ENCODE results near the gene DOCK1.

Gene DOCK1

DNA sequence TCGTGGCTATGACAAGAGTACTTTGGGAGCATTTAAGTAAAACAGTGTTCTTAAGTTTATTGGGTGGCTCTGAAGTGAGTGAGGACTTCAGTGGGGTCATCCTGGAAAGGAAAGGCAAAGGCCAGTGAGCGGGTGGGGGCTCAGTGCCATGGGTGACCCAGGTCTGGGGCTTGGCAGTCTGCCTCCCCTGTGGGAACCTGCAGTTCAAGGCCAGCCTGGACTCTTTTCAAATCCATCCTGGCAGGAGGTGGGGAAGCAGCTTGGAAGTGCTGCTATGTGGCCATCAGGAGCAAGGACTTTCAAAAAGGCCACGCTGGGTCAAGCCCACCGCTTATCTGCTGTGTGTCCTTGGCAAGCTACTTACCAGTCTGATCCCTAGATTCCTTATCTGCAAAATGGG lies 495.0 kb downstream of the DOCK1 start:
- Histone ChIP-seq H3K4me1 (ENCODE audit: control insufficient read depth, insufficient read depth, low read length) (peaks cover 22% of the 10 kb centered on the region), H3K27me3 (ENCODE audit: control insufficient read depth, insufficient read depth, low read length) (no peaks in the 10 kb centered on the region), H3K4me2 (ENCODE audit: low read length) (no peak overlapping the region), H3K9me3 (replicated peaks; ENCODE audit: low read length) (no peaks in the 10 kb centered on the region), H3K9ac (ENCODE audit: low read depth, low read length) (no peak overlapping the region), H3K36me3 (ENCODE audit: insufficient read depth, low read length) (peaks cover 10% of the 10 kb centered on the region), H3K4me3 (ENCODE audit: low read length) (no peak overlapping the region)

DNA sequence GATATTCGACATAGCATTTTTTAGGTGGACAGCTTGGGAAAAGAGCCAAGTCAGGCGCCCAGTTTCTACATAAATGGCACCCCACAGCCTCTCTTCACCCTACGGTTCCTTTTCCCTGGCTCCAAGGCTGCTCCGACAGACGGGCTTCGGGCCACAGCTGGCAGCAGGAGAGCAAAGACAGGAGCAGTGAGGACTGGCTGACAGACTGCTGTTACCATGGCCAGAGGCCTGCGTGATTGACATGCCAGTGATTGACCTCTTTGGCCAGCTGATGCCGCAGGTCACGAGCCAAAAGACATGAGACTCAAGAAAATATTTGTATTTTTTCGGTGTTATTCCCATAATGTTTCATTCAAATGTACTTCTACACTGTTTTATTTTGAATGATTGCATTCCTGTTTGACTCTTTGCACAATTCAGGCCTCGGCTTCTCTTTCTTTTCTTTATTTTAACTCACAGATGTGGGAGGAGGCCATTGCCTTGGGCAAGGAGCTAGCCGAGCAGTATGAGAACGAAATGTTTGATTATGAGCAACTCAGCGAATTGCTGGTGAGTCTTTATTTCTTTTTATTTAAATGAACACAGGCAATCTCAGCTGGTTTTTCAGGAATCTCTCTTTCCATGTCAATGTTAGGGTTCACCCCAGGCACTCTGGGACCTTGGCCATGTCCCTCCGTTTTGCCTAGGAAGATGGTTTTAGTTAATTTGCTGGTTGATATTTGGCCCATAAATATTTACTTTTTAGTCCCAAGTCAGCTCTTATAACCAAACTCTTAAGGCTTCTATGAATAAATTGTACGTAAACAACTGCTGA lies 497.6 kb downstream of the DOCK1 start:
- peaks cover 10% of the 10 kb centered on the region for H3K36me3 ChIP-seq (ENCODE audit: insufficient read depth, low read length)
- no peak overlapping the region for H3K9ac ChIP-seq (ENCODE audit: low read depth, low read length)
- H3K9me3 ChIP-seq (replicated peaks; ENCODE audit: low read length): no peaks in the 10 kb centered on the region
- no peak overlapping the region for H3K4me3 ChIP-seq (ENCODE audit: low read length)
- no peaks in the 10 kb centered on the region for H3K27me3 ChIP-seq (ENCODE audit: control insufficient read depth, insufficient read depth, low read length)
- no peak overlapping the region for H3K4me2 ChIP-seq (ENCODE audit: low read length)
- peaks cover 23% of the 10 kb centered on the region for H3K4me1 ChIP-seq (ENCODE audit: control insufficient read depth, insufficient read depth, low read length)

DNA sequence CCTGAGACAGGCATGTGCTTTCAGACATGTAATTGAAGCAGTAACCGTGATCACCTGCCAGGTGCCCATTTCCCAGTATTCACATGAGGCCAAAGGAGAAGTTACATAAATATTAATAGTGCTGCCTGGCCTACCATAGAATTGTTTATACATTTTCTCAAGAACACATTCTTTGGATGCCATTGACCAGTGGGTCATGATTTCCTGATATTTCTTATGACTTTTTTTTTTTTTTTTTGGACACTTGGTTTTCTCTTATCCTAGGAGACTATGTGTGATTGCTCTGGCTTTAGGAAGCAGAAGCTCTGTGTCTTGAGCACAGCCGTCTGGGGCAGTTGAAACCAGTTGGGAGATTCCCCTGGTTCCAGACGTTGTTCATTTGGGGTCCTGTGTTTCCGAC lies 500.0 kb downstream of the DOCK1 start:
- no peaks in the 10 kb centered on the region for H3K27me3 ChIP-seq (ENCODE audit: control insufficient read depth, insufficient read depth, low read length)
- no peaks in the 10 kb centered on the region for H3K9me3 ChIP-seq (replicated peaks; ENCODE audit: low read length)
- H3K4me1 ChIP-seq (ENCODE audit: control insufficient read depth, insufficient read depth, low read length): peaks cover 12% of the 10 kb centered on the region
- no peak overlapping the region for H3K4me3 ChIP-seq (ENCODE audit: low read length)
- H3K4me2 ChIP-seq (ENCODE audit: low read length): no peak overlapping the region
- H3K9ac ChIP-seq (ENCODE audit: low read depth, low read length): no peak overlapping the region
- H3K36me3 ChIP-seq (ENCODE audit: insufficient read depth, low read length): peaks cover 10% of the 10 kb centered on the region

DNA sequence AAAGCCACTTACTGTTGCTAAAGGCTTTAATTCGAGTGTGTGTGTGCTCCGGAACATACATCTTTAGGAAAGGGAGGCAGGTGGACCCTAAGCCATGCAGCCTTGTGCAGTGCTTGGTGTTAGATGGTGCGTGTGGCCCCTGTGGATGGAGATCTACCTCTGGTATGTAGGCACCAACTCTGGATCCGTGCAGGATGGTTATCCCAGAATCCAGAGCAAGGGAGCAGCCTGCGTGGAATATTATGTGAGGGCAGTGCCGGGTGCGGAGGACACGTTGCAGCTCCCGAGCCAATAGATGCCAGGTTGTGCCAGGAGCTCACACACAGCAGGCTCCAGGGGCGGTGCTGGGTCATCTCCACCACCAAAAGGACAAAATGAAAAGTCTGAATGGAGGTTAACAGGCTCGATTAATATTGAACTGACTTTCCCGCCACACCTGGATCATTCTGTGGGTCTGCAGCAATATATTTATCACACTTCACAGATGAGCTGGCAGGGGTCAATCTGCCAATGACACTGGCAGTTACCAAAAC lies 500.9 kb downstream of the DOCK1 start:
- Histone ChIP-seq H3K4me1 (ENCODE audit: control insufficient read depth, insufficient read depth, low read length) (peaks cover 12% of the 10 kb centered on the region), H3K4me3 (ENCODE audit: low read length) (no peak overlapping the region), H3K27me3 (ENCODE audit: control insufficient read depth, insufficient read depth, low read length) (no peaks in the 10 kb centered on the region), H3K36me3 (ENCODE audit: insufficient read depth, low read length) (peaks cover 14% of the 10 kb centered on the region), H3K9ac (ENCODE audit: low read depth, low read length) (no peak overlapping the region), H3K4me2 (ENCODE audit: low read length) (no peak overlapping the region), H3K9me3 (replicated peaks; ENCODE audit: low read length) (no peaks in the 10 kb centered on the region)

DNA sequence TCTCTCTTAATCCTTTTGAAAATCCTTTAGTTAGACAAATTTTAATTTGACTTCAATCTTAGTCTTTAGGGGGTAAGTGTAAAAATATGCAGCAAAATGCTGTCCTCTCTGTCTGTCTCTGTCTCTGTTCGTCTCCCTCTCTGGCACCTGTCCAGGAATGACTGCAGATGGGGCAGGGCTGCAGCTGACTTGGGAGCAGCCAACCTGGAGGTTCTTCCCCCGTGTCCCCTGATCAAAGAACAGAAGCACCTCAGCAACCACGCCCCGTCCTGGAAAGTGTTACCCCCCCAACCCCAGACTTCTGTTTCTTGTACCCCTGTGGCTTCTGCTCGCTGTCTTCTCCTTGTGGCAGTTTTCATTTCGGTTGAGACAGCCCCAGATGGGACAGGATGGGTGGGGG lies 502.3 kb downstream of the DOCK1 start:
- Histone ChIP-seq H3K27me3 (ENCODE audit: control insufficient read depth, insufficient read depth, low read length) (no peaks in the 10 kb centered on the region), H3K4me3 (ENCODE audit: low read length) (no peak overlapping the region), H3K9me3 (replicated peaks; ENCODE audit: low read length) (no peaks in the 10 kb centered on the region), H3K9ac (ENCODE audit: low read depth, low read length) (no peak overlapping the region), H3K4me1 (ENCODE audit: control insufficient read depth, insufficient read depth, low read length) (peaks cover 12% of the 10 kb centered on the region), H3K36me3 (ENCODE audit: insufficient read depth, low read length) (peaks cover 10% of the 10 kb centered on the region), H3K4me2 (ENCODE audit: low read length) (no peak overlapping the region)

DNA sequence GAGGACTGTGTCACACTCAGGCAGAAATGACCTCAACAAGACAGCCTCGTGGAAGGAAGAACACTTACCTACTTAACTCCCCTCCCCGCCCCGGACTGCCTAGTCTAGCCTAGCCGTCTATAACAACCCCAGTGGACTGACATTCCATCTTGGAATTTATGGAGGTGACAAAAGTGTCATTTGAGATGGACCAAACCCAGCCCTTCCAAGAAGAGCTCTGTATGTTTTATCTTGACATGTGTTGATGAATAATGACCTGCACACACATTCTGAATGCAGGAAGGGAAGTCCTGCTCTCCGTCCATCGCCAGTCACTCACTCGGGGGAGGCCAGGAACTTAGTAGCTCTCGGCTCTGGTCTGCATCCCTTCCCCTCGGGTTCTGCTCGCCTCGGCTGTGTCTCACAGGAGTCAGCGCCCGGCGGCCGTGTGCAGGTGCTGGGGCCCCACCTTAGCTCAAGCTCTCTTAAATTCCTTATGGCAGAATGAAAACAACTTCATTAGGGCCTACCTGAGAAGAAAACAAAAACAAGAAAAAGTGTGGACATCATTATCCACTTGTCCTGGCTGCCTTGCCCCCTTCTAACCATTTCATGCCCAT lies 503.0 kb downstream of the DOCK1 start:
- Histone ChIP-seq H3K36me3 (ENCODE audit: insufficient read depth, low read length) (peaks cover 10% of the 10 kb centered on the region), H3K9me3 (replicated peaks; ENCODE audit: low read length) (no peaks in the 10 kb centered on the region), H3K4me1 (ENCODE audit: control insufficient read depth, insufficient read depth, low read length) (peaks cover 12% of the 10 kb centered on the region), H3K27me3 (ENCODE audit: control insufficient read depth, insufficient read depth, low read length) (no peaks in the 10 kb centered on the region), H3K4me3 (ENCODE audit: low read length) (no peak overlapping the region), H3K9ac (ENCODE audit: low read depth, low read length) (no peak overlapping the region), H3K4me2 (ENCODE audit: low read length) (no peak overlapping the region)

DNA sequence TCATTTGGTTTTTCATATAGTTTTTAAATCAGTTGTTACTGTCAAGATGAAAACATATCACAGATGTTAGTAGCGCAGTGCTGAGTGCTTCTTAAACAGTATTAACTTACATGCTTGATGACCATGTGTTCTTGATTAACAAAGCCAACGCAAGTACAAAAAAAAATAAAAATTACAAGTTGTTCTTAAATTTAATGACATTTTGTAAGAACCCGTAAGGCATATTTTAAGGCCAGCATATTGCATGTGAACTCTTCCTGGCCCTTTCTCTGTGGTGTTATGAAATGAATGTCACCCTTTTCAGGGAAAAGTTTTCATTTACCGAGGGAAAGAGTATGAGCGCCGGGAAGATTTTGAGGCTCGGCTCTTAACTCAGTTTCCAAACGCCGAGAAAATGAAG lies 503.5 kb downstream of the DOCK1 start:
- H3K4me2 ChIP-seq (ENCODE audit: low read length): no peak overlapping the region
- peaks cover 10% of the 10 kb centered on the region for H3K36me3 ChIP-seq (ENCODE audit: insufficient read depth, low read length)
- no peak overlapping the region for H3K4me3 ChIP-seq (ENCODE audit: low read length)
- H3K4me1 ChIP-seq (ENCODE audit: control insufficient read depth, insufficient read depth, low read length): peaks cover 12% of the 10 kb centered on the region
- no peaks in the 10 kb centered on the region for H3K9me3 ChIP-seq (replicated peaks; ENCODE audit: low read length)
- no peak overlapping the region for H3K9ac ChIP-seq (ENCODE audit: low read depth, low read length)
- no peaks in the 10 kb centered on the region for H3K27me3 ChIP-seq (ENCODE audit: control insufficient read depth, insufficient read depth, low read length)

DNA sequence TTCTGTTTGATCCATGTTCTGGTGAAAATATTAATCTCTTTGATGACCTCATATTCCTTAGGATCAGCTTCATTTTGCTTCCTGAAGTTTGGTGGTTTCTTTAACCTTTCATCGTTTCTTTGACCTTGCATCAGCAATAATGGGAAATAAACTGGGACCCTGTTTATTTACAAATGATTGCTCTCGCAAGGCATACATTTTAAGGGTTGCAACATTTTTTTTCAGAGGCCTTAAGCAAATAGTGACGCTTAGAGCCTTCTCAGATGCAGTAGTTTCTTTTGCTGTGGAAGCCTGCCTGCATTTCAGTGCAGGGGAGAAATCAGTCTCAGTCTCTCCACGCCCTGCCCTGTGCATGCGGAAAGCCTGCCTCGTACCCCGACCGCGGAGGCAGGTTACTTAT lies 504.8 kb downstream of the DOCK1 start:
- H3K4me1 ChIP-seq (ENCODE audit: control insufficient read depth, insufficient read depth, low read length): peaks cover 8% of the 10 kb centered on the region
- H3K4me2 ChIP-seq (ENCODE audit: low read length): no peak overlapping the region
- H3K9ac ChIP-seq (ENCODE audit: low read depth, low read length): no peak overlapping the region
- H3K27me3 ChIP-seq (ENCODE audit: control insufficient read depth, insufficient read depth, low read length): no peaks in the 10 kb centered on the region
- H3K9me3 ChIP-seq (replicated peaks; ENCODE audit: low read length): no peaks in the 10 kb centered on the region
- H3K4me3 ChIP-seq (ENCODE audit: low read length): no peak overlapping the region
- H3K36me3 ChIP-seq (ENCODE audit: insufficient read depth, low read length): peaks cover 7% of the 10 kb centered on the region

DNA sequence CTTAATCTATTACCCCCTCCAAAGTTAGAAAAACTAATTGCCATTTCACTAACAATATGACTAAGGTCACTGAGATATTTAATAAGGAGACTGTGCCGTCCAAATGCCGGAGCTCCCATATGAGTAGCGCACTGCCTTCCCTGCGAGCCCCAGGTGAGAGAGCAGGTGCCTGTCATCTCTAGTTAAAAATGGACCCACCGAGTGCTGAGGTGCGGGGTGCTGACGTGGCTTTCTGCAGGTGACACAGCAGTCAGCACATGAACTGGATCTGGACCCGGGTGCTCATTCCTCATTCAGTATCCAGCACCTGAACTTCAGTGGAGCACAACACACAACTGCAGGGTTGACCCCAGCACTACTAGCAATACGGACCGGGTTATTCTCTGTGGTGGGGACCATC lies 505.8 kb downstream of the DOCK1 start:
- no peak overlapping the region for H3K4me3 ChIP-seq (ENCODE audit: low read length)

DNA sequence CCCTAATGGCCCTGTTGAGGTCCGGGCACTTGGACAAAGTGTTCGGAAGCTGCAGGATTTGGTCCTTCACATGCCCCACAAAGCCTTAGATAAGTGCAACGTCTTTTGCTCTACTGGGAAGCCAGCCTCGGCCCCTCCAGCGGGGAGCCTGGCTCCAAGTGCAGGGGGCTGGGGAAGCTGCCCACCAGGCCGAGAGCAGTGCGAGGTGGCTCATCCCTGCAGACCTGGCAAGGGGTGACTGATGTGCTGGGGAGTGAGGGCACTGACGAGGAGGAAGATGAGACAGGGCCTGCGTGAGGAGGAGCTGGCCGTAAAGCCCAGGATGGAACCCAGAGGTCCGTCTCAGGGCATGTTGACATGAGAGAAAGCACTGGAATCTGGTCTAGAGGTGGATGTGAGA lies 508.1 kb downstream of the DOCK1 start:
- Histone ChIP-seq H3K4me2 (ENCODE audit: low read length) (no peak overlapping the region), H3K27me3 (ENCODE audit: control insufficient read depth, insufficient read depth, low read length) (no peaks in the 10 kb centered on the region), H3K4me1 (ENCODE audit: control insufficient read depth, insufficient read depth, low read length) (peaks cover 3% of the 10 kb centered on the region), H3K9ac (ENCODE audit: low read depth, low read length) (no peak overlapping the region), H3K4me3 (ENCODE audit: low read length) (no peak overlapping the region), H3K36me3 (ENCODE audit: insufficient read depth, low read length) (peaks cover 7% of the 10 kb centered on the region), H3K9me3 (replicated peaks; ENCODE audit: low read length) (no peaks in the 10 kb centered on the region)

More for the DNA sequence above, 505.8 kb downstream of the DOCK1 start:
- H3K27me3 ChIP-seq (ENCODE audit: control insufficient read depth, insufficient read depth, low read length): no peaks in the 10 kb centered on the region
- H3K9me3 ChIP-seq (replicated peaks; ENCODE audit: low read length): no peaks in the 10 kb centered on the region
- no peak overlapping the region for H3K9ac ChIP-seq (ENCODE audit: low read depth, low read length)
- H3K4me1 ChIP-seq (ENCODE audit: control insufficient read depth, insufficient read depth, low read length): no peaks in the 10 kb centered on the region
- peaks cover 7% of the 10 kb centered on the region for H3K36me3 ChIP-seq (ENCODE audit: insufficient read depth, low read length)
- H3K4me2 ChIP-seq (ENCODE audit: low read length): no peak overlapping the region

DNA sequence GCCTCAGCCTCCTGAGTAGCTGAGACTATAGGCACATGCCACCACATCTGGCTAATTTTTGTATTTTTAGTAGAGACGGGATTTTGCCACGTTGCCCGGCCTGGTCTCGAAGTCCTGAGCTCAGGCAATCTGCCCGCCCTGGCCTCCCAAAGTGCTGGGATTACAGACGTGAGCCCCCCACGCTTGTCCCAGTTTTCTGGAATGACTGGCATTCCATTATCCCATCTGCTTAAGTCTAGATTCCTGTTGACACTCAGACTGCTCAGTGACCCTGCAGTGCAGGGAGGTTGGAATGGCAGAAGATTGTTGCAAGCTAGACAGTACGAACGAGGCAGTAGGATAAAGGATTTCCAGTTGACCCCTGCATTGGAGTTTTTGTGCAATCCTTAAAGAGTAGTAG lies 508.8 kb downstream of the DOCK1 start:
- Histone ChIP-seq H3K9me3 (replicated peaks; ENCODE audit: low read length) (no peaks in the 10 kb centered on the region), H3K27me3 (ENCODE audit: control insufficient read depth, insufficient read depth, low read length) (no peaks in the 10 kb centered on the region), H3K36me3 (ENCODE audit: insufficient read depth, low read length) (peaks cover 7% of the 10 kb centered on the region), H3K9ac (ENCODE audit: low read depth, low read length) (no peak overlapping the region), H3K4me3 (ENCODE audit: low read length) (no peak overlapping the region), H3K4me1 (ENCODE audit: control insufficient read depth, insufficient read depth, low read length) (peaks cover 3% of the 10 kb centered on the region), H3K4me2 (ENCODE audit: low read length) (no peak overlapping the region)

DNA sequence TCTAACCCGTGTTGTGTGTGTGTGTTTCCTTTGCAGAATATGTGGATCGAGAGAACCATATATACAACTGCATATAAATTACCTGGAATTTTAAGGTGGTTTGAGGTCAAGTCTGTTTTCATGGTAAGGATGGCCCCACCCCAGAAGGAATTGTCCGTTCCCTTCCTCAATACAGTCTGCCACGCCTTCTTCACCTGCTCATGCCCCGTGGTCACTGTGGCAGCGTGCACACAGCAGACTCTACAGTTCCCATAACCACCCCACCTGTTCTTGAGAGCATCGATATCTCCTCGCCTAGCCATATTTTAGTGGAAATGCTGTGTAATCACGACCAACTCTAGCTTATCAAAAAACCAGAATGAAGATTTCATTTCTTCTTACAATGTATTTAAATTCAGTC lies 509.9 kb downstream of the DOCK1 start:
- Histone ChIP-seq H3K4me2 (ENCODE audit: low read length) (no peak overlapping the region), H3K4me1 (ENCODE audit: control insufficient read depth, insufficient read depth, low read length) (peaks cover 3% of the 10 kb centered on the region), H3K27me3 (ENCODE audit: control insufficient read depth, insufficient read depth, low read length) (no peaks in the 10 kb centered on the region), H3K9ac (ENCODE audit: low read depth, low read length) (no peak overlapping the region), H3K9me3 (replicated peaks; ENCODE audit: low read length) (no peaks in the 10 kb centered on the region), H3K4me3 (ENCODE audit: low read length) (no peak overlapping the region), H3K36me3 (ENCODE audit: insufficient read depth, low read length) (peaks cover 14% of the 10 kb centered on the region)

Data from skeletal muscle satellite cell (primary cell).